GM10266 (cell line): ENCODE measurements around the gene ARF6.

Experiments used
- DNase-seq: peaks from one replicate; pipeline ENCODE4 v3.0.0; 2012; ENCODE audit errors: extremely low spot score
- TF ChIP-seq, protein P1 (sequence below): IDR thresholded peaks from 2 replicates; pipeline ENCODE4 v1.5.1; 2012; ENCODE audit warnings: mild to moderate bottlenecking, low read depth; ENCODE audit not compliant: control insufficient read depth, insufficient read depth; ENCODE audit errors: missing control alignments

ARF6 gene

DNA sequence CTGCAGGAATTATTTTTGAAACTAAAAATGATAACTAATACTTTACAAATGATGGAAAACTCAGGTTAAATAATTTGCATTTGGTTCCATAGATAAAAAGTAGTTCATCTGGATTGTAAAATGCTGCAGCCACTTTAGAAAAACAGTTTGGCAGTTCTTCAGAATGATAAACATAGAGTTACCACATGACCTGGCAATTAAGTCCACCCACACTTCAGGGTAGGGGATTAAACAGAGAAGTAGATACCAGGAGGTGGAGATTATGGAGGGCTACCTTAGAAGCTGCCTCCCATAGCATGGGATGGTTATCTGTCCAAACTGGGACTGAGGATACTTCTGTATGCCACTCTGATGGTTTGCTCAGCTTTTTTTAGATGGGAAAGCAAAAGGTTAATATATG is 22.2 kb downstream of the ARF6 start:
- DNase-seq, result no peak
- TF ChIP-seq, protein P1, sequence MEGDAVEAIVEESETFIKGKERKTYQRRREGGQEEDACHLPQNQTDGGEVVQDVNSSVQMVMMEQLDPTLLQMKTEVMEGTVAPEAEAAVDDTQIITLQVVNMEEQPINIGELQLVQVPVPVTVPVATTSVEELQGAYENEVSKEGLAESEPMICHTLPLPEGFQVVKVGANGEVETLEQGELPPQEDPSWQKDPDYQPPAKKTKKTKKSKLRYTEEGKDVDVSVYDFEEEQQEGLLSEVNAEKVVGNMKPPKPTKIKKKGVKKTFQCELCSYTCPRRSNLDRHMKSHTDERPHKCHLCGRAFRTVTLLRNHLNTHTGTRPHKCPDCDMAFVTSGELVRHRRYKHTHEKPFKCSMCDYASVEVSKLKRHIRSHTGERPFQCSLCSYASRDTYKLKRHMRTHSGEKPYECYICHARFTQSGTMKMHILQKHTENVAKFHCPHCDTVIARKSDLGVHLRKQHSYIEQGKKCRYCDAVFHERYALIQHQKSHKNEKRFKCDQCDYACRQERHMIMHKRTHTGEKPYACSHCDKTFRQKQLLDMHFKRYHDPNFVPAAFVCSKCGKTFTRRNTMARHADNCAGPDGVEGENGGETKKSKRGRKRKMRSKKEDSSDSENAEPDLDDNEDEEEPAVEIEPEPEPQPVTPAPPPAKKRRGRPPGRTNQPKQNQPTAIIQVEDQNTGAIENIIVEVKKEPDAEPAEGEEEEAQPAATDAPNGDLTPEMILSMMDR, result no peak

DNA sequence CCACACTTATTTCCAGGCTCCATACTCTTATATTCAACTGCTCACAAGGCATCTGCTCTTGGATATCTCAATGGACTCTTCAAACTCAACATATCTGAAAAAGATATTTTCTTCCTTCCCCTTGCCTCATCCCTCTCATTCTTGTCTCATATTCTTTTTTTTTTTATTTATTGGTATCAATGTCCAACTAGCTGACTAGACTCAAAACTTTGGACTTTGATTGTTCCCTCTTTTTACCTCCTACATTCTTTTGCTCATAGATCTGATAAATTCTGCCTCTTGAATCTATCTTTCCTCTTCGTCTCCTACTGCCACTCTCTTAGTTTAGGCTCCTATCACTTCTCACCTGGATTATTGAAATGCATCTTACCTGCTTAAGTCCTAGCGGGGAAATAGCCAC is 25.8 kb downstream of the ARF6 start:
- no peak for DNase-seq
- TF ChIP-seq, protein P1, result no peak

DNA sequence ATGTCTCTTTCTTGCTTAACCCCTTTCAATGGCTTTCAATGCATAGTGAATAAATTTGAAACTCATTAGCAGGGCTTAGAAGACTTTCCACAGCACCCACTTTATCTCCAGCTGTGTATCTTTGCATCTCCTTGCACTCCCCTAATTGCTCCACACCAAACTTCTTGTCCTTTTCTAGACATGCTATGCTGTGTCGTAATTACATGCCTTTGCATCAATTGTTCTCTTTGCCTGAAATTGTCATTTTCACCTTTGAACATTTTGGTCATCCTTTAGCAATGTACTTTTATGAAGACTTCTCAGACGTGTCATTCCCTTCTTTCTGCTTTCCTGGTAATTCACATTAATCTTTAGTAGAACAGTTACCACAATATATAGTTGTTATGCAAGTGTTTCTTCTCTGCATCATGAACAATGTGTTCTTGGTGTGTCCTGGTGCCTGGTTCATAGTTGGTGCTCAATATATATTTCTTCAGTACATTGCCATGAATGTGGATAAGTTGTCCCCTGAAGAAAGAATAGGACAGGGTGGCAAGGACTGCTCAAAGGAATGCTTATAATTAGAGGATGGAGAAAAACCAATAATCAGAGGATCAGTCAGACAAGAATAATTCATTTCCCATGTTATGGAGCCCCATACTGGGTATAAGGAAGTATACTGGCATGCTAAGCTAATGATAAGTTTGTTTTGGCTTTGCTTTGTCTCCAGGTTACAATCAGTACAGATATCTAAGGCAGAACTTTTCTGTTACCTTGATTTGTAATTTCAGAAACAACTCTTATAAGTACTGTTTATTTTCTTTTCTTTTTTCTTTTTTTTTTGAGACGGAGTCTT is 27.2 kb downstream of the ARF6 start:
- DNase-seq, result no peak

DNA sequence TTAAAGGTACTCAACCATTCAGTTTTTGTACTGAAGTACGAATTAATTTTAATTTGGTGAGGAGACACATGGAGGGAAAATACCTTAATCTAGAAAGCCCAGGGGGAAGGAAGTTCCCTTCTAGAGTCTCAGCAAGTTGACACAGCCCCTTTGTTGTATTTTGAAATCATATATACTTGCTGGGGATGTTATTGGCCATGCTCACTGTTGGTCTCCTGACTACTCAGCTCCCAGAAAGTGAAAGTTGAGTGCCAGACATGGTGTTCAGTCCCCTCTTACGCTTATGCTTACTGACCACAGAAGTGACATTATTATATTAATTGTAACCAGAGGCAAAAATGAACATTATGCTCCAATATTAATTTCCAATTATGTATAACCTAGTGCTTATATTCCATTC is 28.1 kb downstream of the ARF6 start:
- peak; percentile 45 for DNase-seq
- TF ChIP-seq, protein P1, result no peak

More for the DNA sequence above, 27.2 kb downstream of the ARF6 start:
- TF ChIP-seq, protein P1, result no peak

DNA sequence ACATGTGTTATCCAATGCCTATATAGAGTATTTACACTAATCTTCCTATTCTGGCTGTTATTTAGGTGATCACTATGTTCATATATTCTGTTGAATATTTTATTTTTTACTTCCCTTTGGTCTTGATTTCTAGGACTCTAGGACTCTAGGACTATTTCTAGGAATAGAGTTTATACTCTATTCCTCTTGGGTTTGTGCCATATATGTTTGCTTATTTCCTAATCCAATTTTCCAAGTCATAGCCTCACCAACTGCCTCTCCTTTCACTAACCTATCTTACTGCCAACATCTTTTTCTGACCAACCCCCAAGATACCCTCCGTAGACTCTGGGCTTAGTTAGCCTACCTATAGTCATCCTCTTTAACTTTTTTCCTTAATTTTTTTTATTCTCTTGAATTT is 28.5 kb downstream of the ARF6 start:
- no peak for DNase-seq
- TF ChIP-seq, protein P1, result no peak

DNA sequence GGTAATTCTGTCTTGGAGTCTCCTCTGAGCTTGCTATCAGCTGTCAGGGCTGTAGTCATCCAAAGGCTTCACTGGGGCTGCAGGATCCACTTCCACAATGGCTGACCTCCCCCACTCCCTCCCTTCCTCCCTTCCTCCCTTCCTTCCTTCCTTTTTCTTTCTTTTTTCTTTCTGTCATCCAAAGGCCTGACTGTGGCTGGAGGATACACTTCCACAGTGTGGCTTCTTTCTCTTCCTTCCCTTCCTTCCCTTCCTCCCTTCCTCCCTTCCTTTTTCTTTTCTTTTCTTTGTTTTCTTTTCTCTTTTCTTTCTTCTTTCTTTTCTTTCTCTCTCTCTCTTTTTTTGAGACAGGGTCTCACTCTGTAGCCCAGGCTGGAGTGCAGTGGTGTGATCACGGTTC is 30.6 kb downstream of the ARF6 start:
- DNase-seq, result no peak
- TF ChIP-seq, protein P1, result no peak

DNA sequence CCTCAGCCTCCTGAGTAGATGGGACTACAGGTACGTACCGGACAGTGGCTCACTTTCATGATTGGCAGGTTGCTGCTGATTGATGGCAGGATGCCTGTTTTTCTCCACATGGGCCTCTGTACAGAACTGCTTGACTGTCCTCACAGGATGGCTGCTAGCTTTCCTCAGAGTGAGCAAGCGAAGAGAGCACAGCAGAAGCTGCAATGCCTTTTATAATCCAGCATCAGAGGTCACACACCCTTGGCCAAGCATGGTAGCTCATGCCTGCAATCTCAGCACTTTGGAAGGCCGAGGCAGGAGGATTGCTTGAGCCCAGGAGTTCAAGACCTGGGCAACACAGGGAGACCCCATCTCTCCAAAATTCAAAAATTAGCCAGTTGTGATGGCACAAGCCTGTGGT is 31.0 kb downstream of the ARF6 start:
- TF ChIP-seq, protein P1, result no peak
- DNase-seq, result no peak
